ENCODE data around the gene FEZF1. TPM values are rescaled to one million over a fixed set of nuclear protein-coding genes. Genes with fewer than 3 reads are reported as not detected.

FEZF1 gene
- total RNA-seq, 6 donors from 2014 or later: 0.27 TPM; not detected in 5

DNA sequence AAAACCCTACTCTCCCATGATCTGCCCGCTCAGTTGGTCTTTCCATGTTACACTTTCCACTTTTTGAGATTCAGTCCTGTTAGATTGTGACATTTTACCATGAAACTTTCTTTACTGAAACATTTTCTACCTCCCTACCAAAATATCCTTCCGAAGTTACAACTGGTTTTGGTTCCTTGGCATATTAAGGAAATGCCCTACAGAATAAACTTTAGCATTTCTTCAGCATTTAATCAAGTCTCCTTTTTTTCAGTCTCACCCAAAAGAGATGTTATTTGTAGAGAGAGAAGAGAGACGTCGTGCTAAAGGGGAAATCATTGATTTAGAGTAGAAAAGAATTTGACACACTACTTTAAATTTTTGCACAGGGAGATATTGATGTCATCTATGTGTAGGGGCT lies 9.7 kb upstream of the FEZF1 start:
- H3K27ac ChIP-seq: no peak overlapping the region
- H3K4me1 ChIP-seq: peaks cover 8 to 40% (median 21%) of the 10 kb centered on the region in 4 donors
- H3K36me3 ChIP-seq: no peaks in the 10 kb centered on the region
- no peak for DNase-seq
- WGBS, 2 donors: 22% methylated on average over 4 of the region's 4 CpGs
- TF ChIP-seq, protein P1, sequence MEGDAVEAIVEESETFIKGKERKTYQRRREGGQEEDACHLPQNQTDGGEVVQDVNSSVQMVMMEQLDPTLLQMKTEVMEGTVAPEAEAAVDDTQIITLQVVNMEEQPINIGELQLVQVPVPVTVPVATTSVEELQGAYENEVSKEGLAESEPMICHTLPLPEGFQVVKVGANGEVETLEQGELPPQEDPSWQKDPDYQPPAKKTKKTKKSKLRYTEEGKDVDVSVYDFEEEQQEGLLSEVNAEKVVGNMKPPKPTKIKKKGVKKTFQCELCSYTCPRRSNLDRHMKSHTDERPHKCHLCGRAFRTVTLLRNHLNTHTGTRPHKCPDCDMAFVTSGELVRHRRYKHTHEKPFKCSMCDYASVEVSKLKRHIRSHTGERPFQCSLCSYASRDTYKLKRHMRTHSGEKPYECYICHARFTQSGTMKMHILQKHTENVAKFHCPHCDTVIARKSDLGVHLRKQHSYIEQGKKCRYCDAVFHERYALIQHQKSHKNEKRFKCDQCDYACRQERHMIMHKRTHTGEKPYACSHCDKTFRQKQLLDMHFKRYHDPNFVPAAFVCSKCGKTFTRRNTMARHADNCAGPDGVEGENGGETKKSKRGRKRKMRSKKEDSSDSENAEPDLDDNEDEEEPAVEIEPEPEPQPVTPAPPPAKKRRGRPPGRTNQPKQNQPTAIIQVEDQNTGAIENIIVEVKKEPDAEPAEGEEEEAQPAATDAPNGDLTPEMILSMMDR (IDR thresholded peaks at IDR 0.05): no peak
- no peak for TF ChIP-seq POLR2AphosphoS5 (IDR thresholded peaks at IDR 0.05)
- TF ChIP-seq POLR2A (IDR thresholded peaks at IDR 0.05): no peak
- TF ChIP-seq EP300 (IDR thresholded peaks at IDR 0.05): no peak
- ATAC-seq (ENCODE audit: low FRiP score in 2 of 2): no peak
- H3K4me3 ChIP-seq: no peak overlapping the region
- H3K9me3 ChIP-seq: no peaks in the 10 kb centered on the region
- peaks cover 0 to 66% (median 20%) of the 10 kb centered on the region in 4 donors for H3K27me3 ChIP-seq

DNA sequence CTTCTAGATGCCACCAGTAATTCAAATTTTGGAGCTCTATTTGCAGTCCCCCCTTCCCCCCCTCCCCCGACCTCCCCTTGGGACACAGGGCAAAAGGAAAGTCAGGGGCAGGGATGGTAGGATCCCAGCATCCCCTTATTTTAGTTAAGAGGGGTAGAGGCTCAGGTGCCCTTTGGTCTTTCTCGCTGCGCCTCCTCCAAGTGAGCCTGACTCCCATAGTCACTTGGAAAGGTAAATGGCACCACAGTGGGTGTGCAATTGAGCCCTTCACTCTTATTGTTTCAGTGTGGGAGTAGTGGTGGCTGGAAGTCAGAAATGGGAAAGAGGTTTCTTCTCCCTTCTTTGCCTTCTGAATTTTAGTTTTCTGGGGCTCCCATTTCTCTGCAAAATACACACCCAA lies 8.2 kb upstream of the FEZF1 start:
- DNase-seq (no peak), ATAC-seq (ENCODE audit: low FRiP score in 2 of 2) (no peak)
- TF ChIP-seq POLR2AphosphoS5 (IDR thresholded peaks at IDR 0.05): no peak
- no peak for TF ChIP-seq EP300 (IDR thresholded peaks at IDR 0.05)
- TF ChIP-seq POLR2A (IDR thresholded peaks at IDR 0.05): no peak
- TF ChIP-seq, protein P1 (IDR thresholded peaks at IDR 0.05): no peak
- H3K4me1 ChIP-seq: peaks cover 8 to 40% (median 21%) of the 10 kb centered on the region in 4 donors
- no peak overlapping the region for H3K27ac ChIP-seq
- WGBS, 2 donors: 27 to 37% methylated on average over 3 of the region's 3 CpGs
- no peaks in the 10 kb centered on the region for H3K36me3 ChIP-seq
- H3K9me3 ChIP-seq: no peaks in the 10 kb centered on the region
- H3K4me3 ChIP-seq: no peak overlapping the region
- H3K27me3 ChIP-seq: peaks cover 0 to 73% (median 23%) of the 10 kb centered on the region in 4 donors

DNA sequence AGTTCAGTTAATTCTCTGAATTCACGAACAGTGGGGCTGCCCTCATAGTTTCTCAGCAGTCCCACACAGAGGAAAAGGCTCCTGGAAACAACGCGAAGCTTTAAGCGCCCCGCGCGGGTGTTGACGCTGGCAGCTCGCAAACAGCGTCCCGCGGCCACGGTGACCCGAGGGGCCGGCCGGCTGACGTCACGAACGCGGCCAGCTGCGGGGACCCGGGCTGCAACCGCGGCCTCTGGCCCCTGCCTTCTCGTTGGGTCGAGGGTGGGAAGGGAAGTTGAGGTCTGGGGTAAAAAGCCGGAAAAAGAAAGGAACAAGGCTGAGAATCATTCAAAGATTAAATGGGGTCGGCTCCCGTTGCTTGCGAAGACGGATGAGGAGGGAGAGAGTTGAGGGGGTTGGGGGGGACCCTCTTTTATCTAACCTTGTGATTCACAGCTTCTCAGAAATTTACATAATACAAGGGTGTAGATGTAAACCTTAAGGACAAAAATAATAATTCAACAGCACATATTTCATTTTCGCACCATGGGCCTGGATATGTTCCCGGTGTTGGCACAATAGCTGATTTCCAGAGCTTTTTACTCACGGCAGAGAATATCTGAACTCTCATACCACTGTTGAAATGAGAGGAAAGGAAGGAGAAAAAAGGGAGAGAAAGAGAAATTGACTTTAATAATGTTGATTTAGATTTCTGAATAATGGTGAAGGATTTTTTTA lies 7.3 kb upstream of the FEZF1 start:
- WGBS, 2 donors: 7 to 10% methylated on average over 34 of the region's 34 CpGs
- ATAC-seq (ENCODE audit: low FRiP score in 2 of 2): no peak
- DNase-seq: peak in 1 of 2 donors; percentile 74
- H3K27me3 ChIP-seq: peaks cover 0 to 74% (median 24%) of the 10 kb centered on the region in 4 donors
- no peaks in the 10 kb centered on the region for H3K9me3 ChIP-seq
- no peak overlapping the region for H3K27ac ChIP-seq
- no peaks in the 10 kb centered on the region for H3K36me3 ChIP-seq
- no peak for TF ChIP-seq EP300 (IDR thresholded peaks at IDR 0.05)
- no peak for TF ChIP-seq POLR2A (IDR thresholded peaks at IDR 0.05)
- TF ChIP-seq POLR2AphosphoS5 (IDR thresholded peaks at IDR 0.05): no peak
- TF ChIP-seq, protein P1 (IDR thresholded peaks at IDR 0.05): no peak
- peaks cover 9 to 38% (median 18%) of the 10 kb centered on the region in 4 donors for H3K4me1 ChIP-seq
- peak overlapping the region in 1 of 4 donors; percentile 9 for H3K4me3 ChIP-seq

DNA sequence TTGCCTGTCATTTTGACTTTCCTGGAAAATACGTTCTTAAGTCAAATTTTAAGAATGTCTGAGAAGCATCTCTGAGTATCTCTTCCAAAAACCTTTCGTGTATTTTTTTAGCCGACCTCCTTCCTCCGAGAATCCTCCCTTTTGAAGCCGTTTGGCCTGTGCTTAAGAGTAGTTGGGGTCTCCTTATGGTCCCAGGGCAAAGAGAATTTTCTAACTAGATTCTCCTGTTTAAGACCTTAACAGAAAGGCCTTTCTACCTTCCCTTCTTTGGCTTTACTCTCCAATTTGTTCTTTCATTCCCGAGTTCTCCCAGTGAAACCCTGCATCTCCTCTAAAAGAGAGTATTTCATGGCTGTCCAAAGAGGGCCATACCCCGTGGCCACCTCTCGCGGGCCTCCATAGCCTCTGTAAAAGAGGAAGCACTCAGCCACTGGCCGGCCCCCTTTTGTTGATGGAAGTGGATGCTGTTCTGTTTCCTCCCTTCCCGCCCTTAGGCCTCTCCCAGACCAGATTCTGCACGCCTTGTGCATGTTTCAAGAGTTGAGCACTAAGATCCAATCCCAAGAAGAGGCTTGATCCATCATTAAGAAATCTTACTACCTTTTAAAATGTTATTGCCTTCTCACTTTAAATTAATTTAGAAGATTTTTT lies 6.6 kb upstream of the FEZF1 start:
- Histone ChIP-seq H3K27me3 (peaks cover 0 to 74% (median 24%) of the 10 kb centered on the region in 4 donors), H3K4me1 (peaks cover 15 to 38% (median 20%) of the 10 kb centered on the region in 4 donors), H3K27ac (no peak overlapping the region), H3K9me3 (no peaks in the 10 kb centered on the region), H3K36me3 (no peaks in the 10 kb centered on the region), H3K4me3 (no peak overlapping the region)
- ATAC-seq (ENCODE audit: low FRiP score in 2 of 2) (peak in 1 of 2 donors; percentile 10), DNase-seq (no peak)
- TF ChIP-seq, protein P1 (IDR thresholded peaks at IDR 0.05): no peak
- TF ChIP-seq POLR2AphosphoS5 (IDR thresholded peaks at IDR 0.05) (no peak), EP300 (IDR thresholded peaks at IDR 0.05) (no peak), POLR2A (IDR thresholded peaks at IDR 0.05) (no peak)
- 21 to 30% methylated on average over 12 of the region's 12 CpGs for WGBS, 2 donors

All from upper lobe of left lung (tissue), 6 donors.